ENCODE measurements around the gene PITPNB. TPM values are rescaled to one million over a fixed set of nuclear protein-coding genes. Genes with fewer than 3 reads are reported as not detected.

PITPNB gene
- total RNA-seq, 3 donors from 2014 or later, result 41.1 to 49.2 (median 47.5) TPM

DNA sequence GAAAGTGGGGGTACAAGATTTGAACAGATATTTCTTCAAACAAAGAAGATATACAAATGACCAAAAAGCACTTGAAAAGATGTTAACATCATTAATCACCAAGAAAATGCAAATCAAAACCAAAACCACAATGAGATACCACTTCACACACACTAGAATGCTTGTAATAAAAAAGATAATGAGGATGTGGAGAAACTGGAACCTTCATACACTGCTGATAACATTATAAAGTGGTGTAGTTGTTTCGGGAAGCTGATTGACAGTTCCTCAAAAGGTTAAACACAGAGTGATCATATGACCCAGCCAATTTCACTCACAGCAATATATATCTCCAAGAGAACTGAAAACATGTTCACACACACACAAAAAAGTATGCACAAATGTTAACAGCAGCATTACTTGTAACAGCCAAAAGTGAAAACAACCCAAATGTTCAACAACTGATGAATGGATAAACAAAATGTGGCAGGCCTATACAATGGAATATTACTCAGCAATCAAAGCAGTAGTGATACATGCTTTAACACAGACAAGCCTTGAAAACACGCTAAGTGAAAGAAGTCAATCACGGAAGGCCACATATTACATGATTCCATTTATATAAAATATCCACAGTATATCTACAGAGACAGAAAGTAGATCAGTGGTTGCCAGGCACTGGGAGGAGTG lies 15.1 kb downstream of the PITPNB start:
- Histone ChIP-seq H3K4me1 (no peaks in the 10 kb centered on the region), H3K36me3 (peaks cover under 1% of the 10 kb centered on the region), H3K27ac (no peak overlapping the region), H3K4me3 (no peak overlapping the region), H3K27me3 (no peaks in the 10 kb centered on the region), H3K9me3 (no peaks in the 10 kb centered on the region)
- no peak for DNase-seq (ENCODE audit: low spot score in 2 of 2)
- intact Hi-C loops (cut with DNase I; ENCODE audit: low total_unique reads), result no loop called here
- no peak for TF ChIP-seq POLR2A (IDR thresholded peaks at IDR 0.05)
- TF ChIP-seq POLR2AphosphoS5 (IDR thresholded peaks at IDR 0.05), result no peak
- TF ChIP-seq CTCF (IDR thresholded peaks at IDR 0.05), result no peak

GRCh38 chr22:27900153-27900552 lies 18.9 kb downstream of the PITPNB start:
- H3K4me3 ChIP-seq, result no peak overlapping the region
- H3K4me1 ChIP-seq, result no peaks in the 10 kb centered on the region
- H3K27me3 ChIP-seq, result no peaks in the 10 kb centered on the region
- DNase-seq (ENCODE audit: low spot score in 2 of 2), result no peak
- intact Hi-C loops (cut with DNase I; ENCODE audit: low total_unique reads), result no loop called here
- TF ChIP-seq CTCF (IDR thresholded peaks at IDR 0.05) (no peak), POLR2A (IDR thresholded peaks at IDR 0.05) (no peak)
- peaks cover 4% of the 10 kb centered on the region for H3K36me3 ChIP-seq
- H3K27ac ChIP-seq, result no peak overlapping the region
- H3K9me3 ChIP-seq, result no peaks in the 10 kb centered on the region

DNA sequence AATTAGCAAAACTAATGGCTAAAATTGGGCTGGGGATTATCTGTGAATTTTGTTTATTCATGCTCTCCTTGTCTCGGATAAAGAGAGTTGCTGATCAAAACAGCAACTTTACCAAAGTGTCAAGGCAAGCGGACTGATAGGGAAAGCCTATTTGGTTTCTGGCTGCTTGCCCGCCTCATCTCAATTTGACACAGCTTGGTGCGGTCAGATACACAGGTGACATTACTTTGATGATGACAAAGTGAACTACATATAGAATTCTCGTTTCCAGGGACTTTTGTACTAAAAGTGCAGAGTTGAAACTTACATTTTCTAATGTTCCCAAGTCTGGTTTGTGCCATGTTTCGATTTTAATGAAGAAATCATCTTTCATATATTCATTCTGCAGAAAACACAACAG lies 22.8 kb downstream of the PITPNB start:
- TF ChIP-seq POLR2A (IDR thresholded peaks at IDR 0.05) (no peak), CTCF (IDR thresholded peaks at IDR 0.05) (no peak), POLR2AphosphoS5 (IDR thresholded peaks at IDR 0.05) (no peak)
- Histone ChIP-seq H3K4me3 (no peak overlapping the region), H3K27me3 (no peaks in the 10 kb centered on the region), H3K9me3 (no peaks in the 10 kb centered on the region), H3K4me1 (no peaks in the 10 kb centered on the region), H3K36me3 (peaks cover 4% of the 10 kb centered on the region), H3K27ac (no peak overlapping the region)
- intact Hi-C loops (cut with DNase I; ENCODE audit: low total_unique reads), result no loop called here
- no peak for DNase-seq (ENCODE audit: low spot score in 2 of 2)

GRCh38 chr22:27895600-27895999 lies 23.5 kb downstream of the PITPNB start:
- no peaks in the 10 kb centered on the region for H3K27me3 ChIP-seq
- H3K4me3 ChIP-seq, result no peak overlapping the region
- H3K36me3 ChIP-seq, result peaks cover 4% of the 10 kb centered on the region
- no peaks in the 10 kb centered on the region for H3K9me3 ChIP-seq
- H3K27ac ChIP-seq, result no peak overlapping the region
- no peak for DNase-seq (ENCODE audit: low spot score in 2 of 2)
- intact Hi-C loops (cut with DNase I; ENCODE audit: low total_unique reads), result no loop called here
- no peaks in the 10 kb centered on the region for H3K4me1 ChIP-seq
- no peak for TF ChIP-seq CTCF (IDR thresholded peaks at IDR 0.05)

DNA sequence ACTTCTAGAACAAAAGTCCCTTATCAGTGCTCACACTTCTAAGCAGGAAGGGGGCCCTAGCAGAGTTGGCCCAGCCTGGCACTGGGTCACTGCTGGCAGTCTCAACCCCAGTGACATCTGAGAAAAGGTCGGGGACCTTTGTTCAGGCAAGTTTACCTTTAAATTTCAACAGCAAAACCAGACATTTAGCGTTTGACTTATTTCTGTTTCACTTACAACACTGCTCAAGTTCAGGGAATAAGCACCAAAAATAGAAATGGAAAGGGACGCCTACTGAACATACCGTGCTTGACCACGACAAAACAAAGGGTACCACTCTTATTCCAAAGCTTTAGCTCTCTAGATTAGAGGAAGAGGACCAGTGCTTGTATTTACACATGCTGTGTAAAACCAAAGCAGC lies 26.2 kb downstream of the PITPNB start:
- Histone ChIP-seq H3K36me3 (peaks cover 5% of the 10 kb centered on the region), H3K27me3 (no peaks in the 10 kb centered on the region), H3K9me3 (no peaks in the 10 kb centered on the region), H3K4me3 (no peak overlapping the region), H3K4me1 (no peaks in the 10 kb centered on the region), H3K27ac (no peak overlapping the region)
- no peak for TF ChIP-seq POLR2A (IDR thresholded peaks at IDR 0.05)
- no peak for TF ChIP-seq CTCF (IDR thresholded peaks at IDR 0.05)
- no peak for TF ChIP-seq POLR2AphosphoS5 (IDR thresholded peaks at IDR 0.05)
- intact Hi-C loops (cut with DNase I; ENCODE audit: low total_unique reads), result no loop called here
- DNase-seq (ENCODE audit: low spot score in 2 of 2), result no peak

Data from breast epithelium (tissue), 4 donors.